ENCODE data around the gene DIS3L2.

DIS3L2 gene

GRCh38 chr2:231960810-231961348 lies 634 bp upstream of the DIS3L2 start:
- no peak for DNase-seq

GRCh38 chr2:231965102-231965501 lies 3.6 kb downstream of the DIS3L2 start:
- no peak for DNase-seq

- no peak for DNase-seq
These were observed 5.4 kb downstream of the DIS3L2 start for GRCh38 chr2:231966886-231967285.

- no peak for DNase-seq
These were observed 7.3 kb downstream of the DIS3L2 start for GRCh38 chr2:231968820-231969219.

- DNase-seq, result no peak
These were observed 8.9 kb downstream of the DIS3L2 start for GRCh38 chr2:231970461-231970860.

- no peak for DNase-seq
These were observed 13.5 kb downstream of the DIS3L2 start for GRCh38 chr2:231975001-231975400.

GRCh38 chr2:231977430-231977829 lies 15.9 kb downstream of the DIS3L2 start:
- DNase-seq, result no peak

GRCh38 chr2:231984992-231985391 lies 23.5 kb downstream of the DIS3L2 start:
- DNase-seq, result no peak

GRCh38 chr2:231985823-231986261 lies 24.3 kb downstream of the DIS3L2 start:
- no peak for DNase-seq

- DNase-seq, result no peak
These were observed 25.7 kb downstream of the DIS3L2 start for GRCh38 chr2:231987124-231987727.

- DNase-seq, result no peak
These were observed 26.8 kb downstream of the DIS3L2 start for GRCh38 chr2:231988179-231988866.

- DNase-seq, result no peak
These were observed 30.2 kb downstream of the DIS3L2 start for GRCh38 chr2:231991664-231992063.

GRCh38 chr2:231992888-231993287 lies 31.4 kb downstream of the DIS3L2 start:
- DNase-seq, result no peak

- no peak for DNase-seq
These were observed 35.5 kb downstream of the DIS3L2 start for GRCh38 chr2:231996797-231997540.

GRCh38 chr2:231998046-231998445 lies 36.5 kb downstream of the DIS3L2 start:
- no peak for DNase-seq

- DNase-seq, result no peak
These were observed 38.9 kb downstream of the DIS3L2 start for GRCh38 chr2:232000439-232000838.

GRCh38 chr2:232001073-232001472 lies 39.6 kb downstream of the DIS3L2 start:
- DNase-seq, result no peak

GRCh38 chr2:232006253-232006652 lies 44.7 kb downstream of the DIS3L2 start:
- DNase-seq, result no peak

GRCh38 chr2:232008907-232009638 lies 47.6 kb downstream of the DIS3L2 start:
- no peak for DNase-seq

- no peak for DNase-seq
These were observed 48.2 kb downstream of the DIS3L2 start for GRCh38 chr2:232009639-232010274.

- DNase-seq, result no peak
These were observed 52.3 kb downstream of the DIS3L2 start for GRCh38 chr2:232013701-232014353.

GRCh38 chr2:232014681-232015080 lies 53.2 kb downstream of the DIS3L2 start:
- no peak for DNase-seq
